GM18511 (cell line): ENCODE data around the gene TBC1D32.

Experiments used
- ATAC-seq: cut with Tn5 transposase; IDR thresholded peaks from one replicate; pipeline ENCODE4 v1.9.1; 2021; ENCODE audit warnings: mild to moderate bottlenecking, moderate library complexity; ENCODE audit not compliant: unreplicated experiment

The TBC1D32 gene

DNA sequence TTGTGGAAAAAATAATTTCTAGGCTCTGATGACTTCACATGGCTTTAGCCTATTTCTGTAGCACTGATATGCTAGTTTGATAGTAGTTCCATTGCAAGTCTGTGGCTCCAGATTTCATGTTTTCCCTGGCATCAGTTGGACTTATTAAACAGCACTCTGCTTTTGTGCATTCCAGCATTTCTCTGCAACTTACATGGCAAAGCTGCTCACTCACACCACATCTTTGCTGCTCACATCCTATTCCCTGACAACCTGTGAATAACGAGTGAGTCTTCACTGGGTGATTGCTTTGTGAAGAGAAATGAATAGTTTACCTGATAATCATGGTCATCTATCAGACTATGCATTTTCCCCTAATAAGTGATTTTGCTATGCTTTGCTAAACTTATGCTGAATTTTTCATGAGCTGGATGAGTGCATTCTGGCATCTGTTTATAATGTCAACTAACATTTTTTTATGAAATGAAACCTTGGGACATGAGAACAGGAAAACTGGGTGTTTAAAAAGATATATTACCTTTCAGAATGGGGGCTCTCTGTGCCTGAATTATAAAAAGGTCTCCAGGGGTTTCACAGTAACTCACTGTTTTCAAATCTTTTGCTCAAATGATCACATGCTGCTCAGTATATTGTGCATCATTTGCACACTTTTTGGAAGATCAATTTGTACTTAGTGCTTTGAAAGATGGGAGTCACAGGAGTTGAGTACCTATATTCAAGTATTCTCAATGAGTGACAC lies 301.8 kb downstream of the TBC1D32 start:
- no peak for ATAC-seq
